Mesenchymal stem cell (in vitro differentiated cells and primary cell): ENCODE results near the gene GLOD5. TPM values are rescaled to one million over a fixed set of nuclear protein-coding genes. Genes with fewer than 3 reads are reported as not detected.

ENCODE experiments used
- DNase-seq: peaks from one replicate; pipeline ENCODE4 v3.0.0-alpha.2; 2013
- H2AFZ ChIP-seq: one replicate; pipeline ENCODE4 v1.6.1; 2013; ENCODE audit warnings: low read depth, mild to moderate bottlenecking, control low read depth, inconsistent platforms, low read length, moderate library complexity
- H2AK5ac ChIP-seq: 2 replicates; pipeline ENCODE4 v1.6.1; 2013; ENCODE audit warnings: low read length, moderate library complexity, mild to moderate bottlenecking, inconsistent platforms; ENCODE audit not compliant: severe bottlenecking
- H2BK120ac ChIP-seq: one replicate; pipeline ENCODE4 v1.6.1; 2013; ENCODE audit warnings: low read depth, mild to moderate bottlenecking, inconsistent platforms, low read length, moderate library complexity
- H2BK12ac ChIP-seq, 2 experiments: one replicate each; pipeline ENCODE4 v1.6.1; 2013; ENCODE audit warnings: inconsistent platforms in 2 of 2, low read length in 2 of 2, mild to moderate bottlenecking in 2 of 2, moderate library complexity in 2 of 2, control low read depth in 1 of 2
- H2BK15ac ChIP-seq: one replicate; pipeline ENCODE4 v1.6.1; 2013; ENCODE audit warnings: mild to moderate bottlenecking, low read depth, inconsistent platforms; ENCODE audit not compliant: poor library complexity, severe bottlenecking
- H2BK5ac ChIP-seq: 2 replicates; pipeline ENCODE4 v1.6.1; 2013; ENCODE audit warnings: low read depth, mild to moderate bottlenecking, low read length, control low read depth, inconsistent platforms; ENCODE audit not compliant: poor library complexity, severe bottlenecking
- H3K14ac ChIP-seq, 2 experiments: one replicate each; pipeline ENCODE4 v1.6.1; 2013; ENCODE audit warnings: inconsistent platforms in 2 of 2, low read length in 2 of 2, control low read depth in 1 of 2, mild to moderate bottlenecking in 1 of 2, moderate library complexity in 1 of 2
- H3K18ac ChIP-seq, 2 experiments: one replicate each; pipeline ENCODE4 v1.6.1; 2013; ENCODE audit warnings: inconsistent platforms in 2 of 2, low read length in 2 of 2, control low read depth in 1 of 2, low read depth in 1 of 2, mild to moderate bottlenecking in 1 of 2
- H3K23ac ChIP-seq, 2 experiments: one replicate each; pipeline ENCODE4 v1.6.1; 2013; ENCODE audit warnings: inconsistent platforms in 2 of 2, low read length in 2 of 2, mild to moderate bottlenecking in 2 of 2, moderate library complexity in 2 of 2, control low read depth in 1 of 2
- H3K27ac ChIP-seq: 2 replicates; pipeline ENCODE4 v1.5.1; 2013; ENCODE audit warnings: mild to moderate bottlenecking, moderate library complexity, low read length, control low read depth, inconsistent platforms; ENCODE audit not compliant: poor library complexity, severe bottlenecking
- H3K27me3 ChIP-seq, 2 experiments: 2 replicates each; pipeline versions ENCODE4 v1.6.1 to v1.7.0; 2013; ENCODE audit warnings: low read length in 2 of 2, mild to moderate bottlenecking in 2 of 2, moderate library complexity in 2 of 2, control low read depth in 1 of 2, inconsistent platforms in 1 of 2; ENCODE audit not compliant: control insufficient read depth in 1 of 2, insufficient read depth in 1 of 2
- H3K36me3 ChIP-seq, 2 experiments: 2 replicates each; pipeline versions ENCODE4 v1.6.1 to v1.7.0; 2013; ENCODE audit warnings: low read length in 2 of 2, control low read depth in 1 of 2, inconsistent platforms in 1 of 2, low read depth in 1 of 2, mild to moderate bottlenecking in 1 of 2; ENCODE audit not compliant: insufficient read depth in 2 of 2, control insufficient read depth in 1 of 2
- H3K4ac ChIP-seq, 2 experiments: one replicate each; pipeline ENCODE4 v1.6.1; 2013; ENCODE audit warnings: inconsistent platforms in 2 of 2, low read length in 2 of 2, mild to moderate bottlenecking in 2 of 2, moderate library complexity in 2 of 2, control low read depth in 1 of 2, low read depth in 1 of 2
- H3K4me1 ChIP-seq: 2 replicates; pipeline ENCODE4 v1.6.1; 2013; ENCODE audit warnings: low read depth, low read length, control low read depth; ENCODE audit not compliant: control insufficient read depth, insufficient read depth
- H3K4me2 ChIP-seq: 2 replicates; pipeline ENCODE4 v1.6.1; 2013; ENCODE audit warnings: low read length, mild to moderate bottlenecking, inconsistent platforms; ENCODE audit not compliant: poor library complexity, severe bottlenecking
- H3K4me3 ChIP-seq, 2 experiments: 2 replicates each; pipeline versions ENCODE4 v1.5.1 to v1.7.0; 2013; ENCODE audit warnings: low read length in 2 of 2, mild to moderate bottlenecking in 2 of 2, control low read depth in 1 of 2, low read depth in 1 of 2; ENCODE audit not compliant: insufficient read depth in 1 of 2
- H3K79me1 ChIP-seq: replicated peaks from 2 replicates; pipeline ENCODE4 v1.6.1; 2013; ENCODE audit warnings: mild to moderate bottlenecking, control low read depth, low read length, inconsistent platforms; ENCODE audit not compliant: poor library complexity, severe bottlenecking
- H3K9ac ChIP-seq: 2 replicates; pipeline ENCODE4 v1.7.0; 2013; ENCODE audit warnings: mild to moderate bottlenecking, low read length, moderate library complexity
- H3K9me3 ChIP-seq: 2 replicates; pipeline ENCODE4 v1.7.0; 2013; ENCODE audit warnings: mild to moderate bottlenecking, low read length; ENCODE audit not compliant: control insufficient read depth
- H4K8ac ChIP-seq: one replicate; pipeline ENCODE4 v1.6.1; 2013; ENCODE audit warnings: inconsistent platforms, mild to moderate bottlenecking, low read length, moderate library complexity
- H4K91ac ChIP-seq: one replicate; pipeline ENCODE4 v1.6.1; 2013; ENCODE audit warnings: mild to moderate bottlenecking, low read length, inconsistent platforms
- WGBS: methylation state at CpG from one replicate; pipeline ENCODE4 v1.1.7; 2013; ENCODE audit warnings: mixed read lengths; 5-methylcytosine and 5-hydroxymethylcytosine counted together
- polyA plus RNA-seq, 2 experiments: library from polyadenylated mRNA; stranded (reverse); fragments of 200-250 nt; gene quantifications; one replicate each; pipeline ENCODE4 v1.2.3, GENCODE V29; 2013

The GLOD5 gene
- polyA plus RNA-seq (2013, experiment 1 of 2), result not detected
- polyA plus RNA-seq (2013, experiment 2 of 2), result not detected

DNA sequence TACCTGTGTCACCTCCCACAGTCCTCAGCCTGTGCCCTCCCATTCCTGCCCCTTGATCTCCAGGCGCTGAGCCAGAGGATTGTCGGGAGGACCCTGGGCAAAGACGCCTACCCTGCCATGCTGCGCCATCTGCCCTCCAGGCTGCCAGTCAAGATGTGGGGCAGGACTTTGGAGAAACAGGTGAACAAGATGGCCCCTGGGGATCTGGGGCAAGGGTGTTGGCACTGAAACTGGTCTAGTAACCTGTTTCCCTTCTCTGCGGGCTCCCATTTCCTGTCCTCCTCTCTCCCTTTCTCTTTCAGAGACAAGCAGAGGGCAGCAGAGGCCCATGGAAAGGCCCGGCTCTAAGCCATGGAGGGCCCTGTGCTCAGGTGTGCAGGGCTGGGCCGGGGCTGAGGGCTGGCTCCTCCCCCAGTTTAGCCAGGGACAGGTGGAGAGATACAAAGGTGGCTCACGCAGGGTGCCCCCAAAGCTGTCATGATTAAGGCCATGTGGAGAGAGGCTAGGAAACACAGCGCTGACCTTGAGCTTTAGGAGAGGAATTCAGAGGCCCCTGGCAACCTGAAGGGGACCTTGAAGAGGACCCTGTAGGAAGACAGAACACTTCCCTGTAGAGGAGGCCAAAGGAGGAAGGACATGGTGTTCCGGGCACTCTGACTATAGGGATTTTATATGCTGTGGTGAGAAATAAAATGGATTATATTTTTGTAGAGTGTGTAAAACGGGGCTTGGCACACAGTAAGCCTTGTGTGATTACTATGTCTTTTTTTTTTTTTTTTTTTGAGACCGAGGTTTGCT, at the start of gene GLOD5:
Gene GLOD5, plus strand, starts transcription at position 74 of the 798 bp plus-strand sequence. Its CDS starts 44 bp downstream, at position 118.
- Histone ChIP-seq H2BK12ac (no peak within 1 kb of the TSS), H2AK5ac (no peak within 1 kb of the TSS), H3K9me3 (no peaks in the 10 kb centered on the region), H4K8ac (no peak within 1 kb of the TSS), H4K91ac (no peak within 1 kb of the TSS), H3K23ac (no peak within 1 kb of the TSS), H3K9ac (no peak within 1 kb of the TSS), H2BK120ac (no peak within 1 kb of the TSS), H3K79me1 (no peaks in the 10 kb centered on the region), H3K18ac (no peak within 1 kb of the TSS), H3K27ac (no peak within 1 kb of the TSS), H3K4me2 (no peak within 1 kb of the TSS), H2BK5ac (no peak within 1 kb of the TSS), H2AFZ (no peak within 1 kb of the TSS), H3K4me1 (peaks cover 2% of the 10 kb centered on the region), H3K36me3 (no peaks in the 10 kb centered on the region), H3K14ac (no peak within 1 kb of the TSS), H3K27me3 (peaks cover 0 to 65% of the 10 kb centered on the region in 2 experiments), H2BK15ac (no peak within 1 kb of the TSS), H3K4me3 (no peak within 1 kb of the TSS), H3K4ac (no peak within 1 kb of the TSS)
- DNase-seq, result peak; percentile 5
- 47% methylated on average over 8 of the region's 12 CpGs for WGBS

GRCh38 chrX:48711929-48712505, 49.5 kb upstream of the GLOD5 start:
- Histone ChIP-seq H3K4ac (no peak overlapping the region), H2BK5ac (no peak overlapping the region), H3K14ac (no peak overlapping the region), H4K8ac (no peak overlapping the region), H3K18ac (no peak overlapping the region), H2AK5ac (no peak overlapping the region), H3K4me2 (no peak overlapping the region), H3K9ac (no peak overlapping the region), H3K36me3 (peaks cover 0 to 15% of the 10 kb centered on the region in 2 experiments), H3K4me1 (no peaks in the 10 kb centered on the region), H3K27ac (no peak overlapping the region), H2BK15ac (no peak overlapping the region), H3K4me3 (no peak overlapping the region), H3K79me1 (peaks cover 5% of the 10 kb centered on the region), H4K91ac (no peak overlapping the region), H2AFZ (no peak overlapping the region), H3K9me3 (no peaks in the 10 kb centered on the region), H3K23ac (no peak overlapping the region), H2BK12ac (no peak overlapping the region), H2BK120ac (no peak overlapping the region), H3K27me3 (peaks cover 0 to 23% of the 10 kb centered on the region in 2 experiments)
- 95% methylated on average over 7 of the region's 7 CpGs for WGBS
- no peak for DNase-seq

- H3K9ac ChIP-seq, result no peak overlapping the region
- no peak overlapping the region for H3K4ac ChIP-seq
- H3K9me3 ChIP-seq, result no peaks in the 10 kb centered on the region
- DNase-seq, result no peak
- H4K8ac ChIP-seq, result no peak overlapping the region
- peaks cover 4% of the 10 kb centered on the region for H3K79me1 ChIP-seq
- H2AK5ac ChIP-seq, result no peak overlapping the region
- H4K91ac ChIP-seq, result no peak overlapping the region
- H3K36me3 ChIP-seq, result no peaks in the 10 kb centered on the region
- H2BK12ac ChIP-seq, result no peak overlapping the region
- H2BK5ac ChIP-seq, result no peak overlapping the region
- no peak overlapping the region for H2BK120ac ChIP-seq
- no peak overlapping the region for H3K23ac ChIP-seq
- 97% methylated on average over 2 of the region's 2 CpGs for WGBS
- no peak overlapping the region for H2BK15ac ChIP-seq
- H3K4me3 ChIP-seq, result no peak overlapping the region
- H3K27me3 ChIP-seq, result peaks cover 0 to 18% of the 10 kb centered on the region in 2 experiments
- H3K18ac ChIP-seq, result no peak overlapping the region
- H3K27ac ChIP-seq, result no peak overlapping the region
- H2AFZ ChIP-seq, result no peak overlapping the region
- no peak overlapping the region for H3K14ac ChIP-seq
- H3K4me1 ChIP-seq, result no peaks in the 10 kb centered on the region
- no peak overlapping the region for H3K4me2 ChIP-seq
Observed at GRCh38 chrX:48713847-48714246, 47.7 kb upstream of the GLOD5 start.

DNA sequence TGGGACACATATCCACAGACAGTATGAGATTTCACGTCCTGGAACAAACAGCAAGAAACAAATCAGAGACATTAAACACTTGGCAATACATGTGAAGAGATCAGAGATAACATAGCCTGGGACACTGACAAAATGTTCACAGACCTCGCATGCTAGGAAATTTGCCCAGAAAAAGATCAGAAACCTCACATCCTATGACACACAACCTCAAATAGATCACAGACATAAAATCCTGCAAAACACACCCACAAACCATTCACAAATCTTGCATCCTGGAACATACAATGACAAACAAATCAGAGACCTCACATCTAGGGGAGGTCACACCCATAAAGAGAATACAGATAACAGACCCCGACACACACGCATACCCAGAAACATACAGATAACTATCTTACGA, 47.0 kb upstream of the GLOD5 start:
- Histone ChIP-seq H3K79me1 (peaks cover 3% of the 10 kb centered on the region), H3K9ac (peak overlapping the region; percentile 12), H2BK12ac (no peak overlapping the region), H2BK120ac (no peak overlapping the region), H3K4me1 (no peaks in the 10 kb centered on the region), H2BK15ac (no peak overlapping the region), H3K4me2 (no peak overlapping the region), H3K4me3 (no peak overlapping the region), H3K23ac (no peak overlapping the region), H3K36me3 (no peaks in the 10 kb centered on the region), H2AK5ac (no peak overlapping the region), H3K4ac (no peak overlapping the region), H3K27me3 (peaks cover 0 to 16% of the 10 kb centered on the region in 2 experiments), H3K18ac (no peak overlapping the region), H4K91ac (no peak overlapping the region), H3K27ac (no peak overlapping the region), H2AFZ (no peak overlapping the region), H4K8ac (no peak overlapping the region), H3K14ac (no peak overlapping the region), H2BK5ac (no peak overlapping the region), H3K9me3 (no peaks in the 10 kb centered on the region)
- 88% methylated on average over 5 of the region's 5 CpGs for WGBS
- DNase-seq, result no peak
